HFFc6 (cell line): ENCODE measurements around the gene UBE2V1. TPM values are rescaled to one million over a fixed set of nuclear protein-coding genes. Genes with fewer than 3 reads are reported as not detected.
A peak's percentile ranks its signal among the peaks of the same experiment; 100 is the strongest.
"Not testable (repeated sequence)": the region's sequence is repeated elsewhere in the genome, so short reads cannot be mapped to it uniquely, and the experiment has no call there.

ENCODE experiments used
- DNase-seq: peaks from one replicate; pipeline ENCODE4 v3.0.0-alpha.2; 2018
- H3K27ac Mint-ChIP-seq: 2 replicates; pipeline ENCODE4 v1.8.0; 2020; ENCODE audit warnings: mild to moderate bottlenecking, mixed read lengths
- H3K27me3 Mint-ChIP-seq: 2 replicates; pipeline ENCODE4 v1.8.0; 2021; ENCODE audit warnings: mild to moderate bottlenecking, moderate library complexity, mixed read lengths; ENCODE audit not compliant: insufficient read depth
- H3K36me3 Mint-ChIP-seq: 2 replicates; pipeline ENCODE4 v1.8.0; 2021; ENCODE audit warnings: low read depth, mixed read lengths
- H3K4me1 Mint-ChIP-seq: 2 replicates; pipeline ENCODE4 v1.8.0; 2020; ENCODE audit warnings: low read depth, mixed read lengths
- H3K4me3 Mint-ChIP-seq: 2 replicates; pipeline ENCODE4 v1.8.0; 2020; ENCODE audit warnings: mild to moderate bottlenecking, moderate library complexity, mixed read lengths
- H3K9me3 Mint-ChIP-seq: 2 replicates; pipeline ENCODE4 v1.8.0; 2020; ENCODE audit warnings: mild to moderate bottlenecking, mixed read lengths
- long read RNA-seq: library from polyadenylated mRNA; unstranded; transcript quantifications from one replicate; pipeline ENCODE4 v2.0.0, GENCODE V29; 2019
- total RNA-seq, 6 experiments: library from RNA; stranded (reverse); fragmentation: NEBNext Ultra II Directional; extraction: Animal tissue kit (Norgen Biotek cat#: 25700); gene quantifications; 2 replicates in 1 of 6; 3 replicates in 5 of 6; pipeline ENCODE4 v1.2.3, GENCODE V29; 2021
- TF ChIP-seq, protein P1 (sequence below): fragments of 200-600 bp; sonication (generic); IDR thresholded peaks from 2 replicates; pipeline ENCODE4 v1.5.0; 2021; ENCODE audit warnings: antibody characterized with exemption, mild to moderate bottlenecking

The UBE2V1 gene
- total RNA-seq = 100 to 1,000 TPM; 192 to 242 (median 210) TPM
- long read RNA-seq, transcript UBE2V1-205 (3 exons, 1,983 nt) = minor isoform, 23 of 282 reads
- long read RNA-seq, transcript UBE2V1-203 (4 exons, 2,133 nt) = major isoform, 244 of 282 reads
- long read RNA-seq, partial matches to known transcripts = 1 of 282 reads
- long read RNA-seq, other reads (novel, unspliced or antisense) = 8 of 282 reads

DNA sequence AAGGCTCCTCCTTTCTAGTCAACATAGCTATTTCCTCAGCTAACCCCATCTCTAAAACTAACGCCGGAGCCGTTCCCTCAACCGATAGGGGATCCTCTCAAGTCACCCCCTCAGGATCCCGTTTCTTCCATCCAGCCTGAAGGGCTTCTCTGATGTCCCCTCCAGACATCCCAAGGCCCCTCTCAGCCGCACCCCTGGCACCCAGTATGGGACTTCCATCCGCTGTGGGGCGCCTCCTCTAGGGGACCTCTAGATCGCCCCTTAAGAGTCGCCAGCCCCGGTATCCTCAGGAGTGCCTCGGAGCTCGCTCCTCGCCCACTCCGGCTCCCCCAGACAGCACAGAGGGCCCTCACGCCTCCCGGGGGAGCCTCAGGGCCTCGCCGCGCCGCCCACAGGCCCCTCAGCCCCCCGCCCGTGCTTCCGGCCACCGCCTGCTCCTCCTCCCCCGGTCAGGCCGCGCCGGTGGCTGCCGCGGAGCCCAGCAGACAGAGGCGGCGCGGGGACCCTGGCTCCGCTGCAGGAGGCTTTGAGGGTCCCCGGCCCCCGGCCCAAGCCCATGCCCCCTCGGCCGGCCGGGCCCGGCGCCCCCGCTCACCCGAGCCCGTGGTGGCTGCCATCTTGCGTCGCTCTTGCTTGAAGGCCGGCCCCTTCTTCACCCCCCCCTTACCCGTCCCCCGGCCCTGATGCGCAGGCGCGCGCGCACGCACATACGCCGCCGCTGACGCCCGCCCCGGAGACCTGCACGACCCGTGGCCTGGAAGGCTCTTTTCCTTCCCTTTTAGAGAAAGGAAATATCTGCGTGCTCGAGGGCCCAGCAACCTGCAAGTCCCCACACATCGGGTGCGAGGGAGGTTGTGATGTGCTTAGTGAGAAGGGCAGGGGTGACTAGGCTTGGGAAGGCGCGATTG lies at the start of gene UBE2V1:
Gene UBE2V1 (minus strand): TSS at position 639 of the 908 bp plus-strand sequence. CDS start 22 bp downstream, at position 617.
- H3K4me1 Mint-ChIP-seq = peaks cover 75% of the 10 kb centered on the region
- H3K36me3 Mint-ChIP-seq = peaks cover 16% of the 10 kb centered on the region
- TF ChIP-seq, protein P1, sequence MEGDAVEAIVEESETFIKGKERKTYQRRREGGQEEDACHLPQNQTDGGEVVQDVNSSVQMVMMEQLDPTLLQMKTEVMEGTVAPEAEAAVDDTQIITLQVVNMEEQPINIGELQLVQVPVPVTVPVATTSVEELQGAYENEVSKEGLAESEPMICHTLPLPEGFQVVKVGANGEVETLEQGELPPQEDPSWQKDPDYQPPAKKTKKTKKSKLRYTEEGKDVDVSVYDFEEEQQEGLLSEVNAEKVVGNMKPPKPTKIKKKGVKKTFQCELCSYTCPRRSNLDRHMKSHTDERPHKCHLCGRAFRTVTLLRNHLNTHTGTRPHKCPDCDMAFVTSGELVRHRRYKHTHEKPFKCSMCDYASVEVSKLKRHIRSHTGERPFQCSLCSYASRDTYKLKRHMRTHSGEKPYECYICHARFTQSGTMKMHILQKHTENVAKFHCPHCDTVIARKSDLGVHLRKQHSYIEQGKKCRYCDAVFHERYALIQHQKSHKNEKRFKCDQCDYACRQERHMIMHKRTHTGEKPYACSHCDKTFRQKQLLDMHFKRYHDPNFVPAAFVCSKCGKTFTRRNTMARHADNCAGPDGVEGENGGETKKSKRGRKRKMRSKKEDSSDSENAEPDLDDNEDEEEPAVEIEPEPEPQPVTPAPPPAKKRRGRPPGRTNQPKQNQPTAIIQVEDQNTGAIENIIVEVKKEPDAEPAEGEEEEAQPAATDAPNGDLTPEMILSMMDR = peak; percentile 72
- DNase-seq = peak; percentile 63
- H3K9me3 Mint-ChIP-seq = no peaks in the 10 kb centered on the region
- peak within 1 kb of the TSS; percentile 96 for H3K27ac Mint-ChIP-seq
- H3K4me3 Mint-ChIP-seq = peak within 1 kb of the TSS; percentile 99
- H3K27me3 Mint-ChIP-seq = peaks cover 4% of the 10 kb centered on the region; the same call in 1 of the 2 replicates

DNA sequence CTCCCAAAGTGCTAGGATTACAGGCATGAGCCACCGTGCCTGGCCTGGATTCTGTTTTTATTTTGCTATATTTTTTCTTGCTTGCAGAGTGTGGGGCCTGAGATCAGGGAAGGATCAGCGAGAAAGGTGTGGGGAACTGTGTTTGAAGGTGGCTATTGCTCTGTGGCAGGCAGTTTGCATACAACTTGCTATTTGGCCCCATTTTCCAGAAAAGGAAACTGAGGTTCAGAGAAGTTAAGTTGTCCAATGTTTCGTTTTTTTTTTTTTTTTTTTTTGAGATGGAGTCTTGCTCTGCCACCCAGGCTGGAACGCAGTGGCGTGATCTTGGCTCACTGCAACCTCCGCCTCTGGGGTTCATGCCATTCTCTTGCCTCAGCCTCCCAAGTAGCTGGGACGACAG lies 48.5 kb upstream of the UBE2V1 start:
- not testable (repeated sequence) for H3K9me3 Mint-ChIP-seq, H3K27me3 Mint-ChIP-seq, H3K27ac Mint-ChIP-seq, H3K36me3 Mint-ChIP-seq, DNase-seq, H3K4me3 Mint-ChIP-seq
- H3K4me1 Mint-ChIP-seq = peaks cover 37% of the 10 kb centered on the region

DNA sequence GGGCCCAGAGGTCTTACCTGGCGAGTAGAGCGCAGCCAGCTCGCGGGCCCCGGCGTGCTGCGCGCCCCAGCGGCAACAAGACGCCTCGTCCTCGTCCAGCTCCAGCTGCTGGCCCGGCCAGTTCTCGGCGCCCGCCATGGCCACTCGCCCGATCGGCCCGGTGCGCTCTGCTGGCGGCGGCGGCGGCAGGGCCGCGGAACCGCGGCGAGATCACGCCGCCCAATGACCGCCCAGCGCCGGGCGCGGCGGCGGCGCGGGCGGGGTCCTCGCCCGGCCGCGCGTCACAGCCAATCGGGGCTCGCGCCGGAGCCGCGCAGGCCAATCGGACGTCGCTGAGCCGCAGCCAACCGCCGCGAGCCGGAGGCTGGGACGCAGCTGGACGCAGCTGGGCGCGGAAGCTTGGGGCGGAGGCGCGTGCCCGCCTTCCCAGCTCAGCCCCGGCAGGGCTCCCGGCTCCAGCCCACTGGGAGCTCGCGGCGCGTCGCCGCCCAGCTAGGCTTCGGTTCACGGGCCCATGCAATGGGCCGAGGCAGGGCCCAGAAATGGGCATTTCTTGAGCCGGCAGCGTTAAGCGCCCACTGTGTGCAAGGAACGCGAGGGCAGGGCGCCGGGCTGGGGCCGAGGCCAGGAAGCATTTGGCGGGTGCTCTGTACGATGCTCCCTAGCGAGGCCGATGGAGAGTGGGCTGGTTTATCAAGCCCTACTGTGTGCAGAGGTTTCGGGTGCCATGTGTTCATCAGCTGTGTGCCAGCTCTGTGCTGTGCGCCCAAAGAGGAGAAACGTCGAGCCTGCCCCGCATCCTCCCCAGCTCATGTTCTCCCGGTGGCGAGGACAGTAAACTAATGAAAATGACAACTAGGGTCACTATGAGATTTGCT lies 40.8 kb upstream of the UBE2V1 start, which contains the start of gene PEDS1:
Gene PEDS1 (minus strand): TSS at position 224 of the 878 bp plus-strand sequence. CDS start 86 bp downstream, at position 138.
- Mint-ChIP-seq H3K36me3 (peaks cover 8% of the 10 kb centered on the region; the same call in 1 of the 2 replicates), H3K4me1 (peaks cover 47% of the 10 kb centered on the region), H3K27ac (peak within 1 kb of the TSS; percentile 70), H3K27me3 (no peaks in the 10 kb centered on the region; the same call in 1 of the 2 replicates), H3K9me3 (no peaks in the 10 kb centered on the region), H3K4me3 (peak within 1 kb of the TSS; percentile 89)
- TF ChIP-seq, protein P1 = no peak
- peak; percentile 86 for DNase-seq

DNA sequence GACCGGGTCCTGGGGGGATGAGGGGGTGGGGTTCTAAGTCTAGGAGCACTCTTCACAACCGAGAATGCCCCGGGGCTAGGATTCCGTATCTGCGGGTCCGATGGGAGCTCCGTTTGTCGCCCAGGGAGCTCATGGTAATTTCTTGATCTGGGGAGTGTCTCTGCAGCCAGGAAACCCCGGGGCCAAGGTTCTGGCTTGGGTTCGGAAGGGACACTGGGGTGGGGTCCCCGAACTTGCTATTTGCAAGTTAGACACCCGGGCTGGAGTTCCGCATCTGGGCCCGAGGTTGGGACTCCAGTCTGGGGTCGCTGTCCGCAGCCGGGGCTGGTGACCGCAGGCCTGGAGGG lies 40.2 kb upstream of the UBE2V1 start:
- H3K9me3 Mint-ChIP-seq = no peaks in the 10 kb centered on the region
- no peak for DNase-seq
- peaks cover 53% of the 10 kb centered on the region for H3K4me1 Mint-ChIP-seq
- H3K4me3 Mint-ChIP-seq = peak overlapping the region; percentile 89
- H3K27ac Mint-ChIP-seq = peak overlapping the region; percentile 70
- H3K27me3 Mint-ChIP-seq = peaks cover 2% of the 10 kb centered on the region; the same call in 1 of the 2 replicates
- TF ChIP-seq, protein P1 = no peak
- H3K36me3 Mint-ChIP-seq = peaks cover 14% of the 10 kb centered on the region

DNA sequence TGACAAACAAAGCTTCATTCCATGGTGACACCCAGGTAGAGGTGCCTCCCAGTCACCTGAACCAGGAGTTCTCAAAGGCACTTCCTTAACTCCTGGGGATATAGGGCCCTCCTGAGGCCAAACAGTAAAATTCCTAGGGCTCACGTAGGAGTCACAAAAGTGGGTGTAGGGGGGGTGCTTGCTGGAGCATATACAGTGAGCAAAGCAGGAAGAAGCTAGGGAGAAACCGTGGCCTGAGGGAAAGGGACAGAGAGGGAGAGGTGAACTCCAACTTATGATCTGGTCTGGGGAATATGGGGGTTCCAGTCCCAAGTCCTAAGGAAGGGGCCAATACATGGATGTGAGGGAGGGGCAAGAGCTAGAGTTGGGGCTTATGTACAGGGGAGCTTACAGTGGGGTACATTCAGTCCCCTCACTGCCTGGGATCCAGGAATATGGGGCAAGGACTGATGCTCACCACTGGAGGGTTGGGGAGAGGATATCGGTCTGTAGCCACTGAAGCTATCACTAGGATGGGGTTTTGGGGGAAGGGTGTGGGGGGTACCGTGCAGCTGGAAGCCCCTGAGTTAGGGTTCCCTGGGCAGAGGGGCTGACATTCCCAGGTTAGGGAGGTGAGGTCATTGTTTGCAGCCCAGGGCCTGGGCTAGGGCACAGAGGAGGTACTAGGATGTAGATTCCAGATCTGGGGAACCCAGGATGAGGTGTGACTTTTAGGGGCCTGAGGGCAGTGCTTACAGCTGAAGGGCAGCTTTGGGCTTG lies 39.6 kb upstream of the UBE2V1 start:
- H3K4me3 Mint-ChIP-seq = peak overlapping the region; percentile 89

More for the DNA sequence above, 39.6 kb upstream of the UBE2V1 start:
- no peaks in the 10 kb centered on the region for H3K9me3 Mint-ChIP-seq
- H3K27ac Mint-ChIP-seq = peak overlapping the region; percentile 70
- peaks cover 58% of the 10 kb centered on the region for H3K4me1 Mint-ChIP-seq
- no peak for DNase-seq
- TF ChIP-seq, protein P1 = peak; percentile 12; the same call in 1 of the 2 replicates
- peaks cover 14% of the 10 kb centered on the region for H3K36me3 Mint-ChIP-seq
- peaks cover 2% of the 10 kb centered on the region; the same call in 1 of the 2 replicates for H3K27me3 Mint-ChIP-seq
